T-helper 9 cell (primary cell): ENCODE results near the gene PSME3.

ENCODE experiments used
- DNase-seq: peaks from one replicate; pipeline ENCODE4 v3.0.0-alpha.2; 2020

PSME3 gene

DNA sequence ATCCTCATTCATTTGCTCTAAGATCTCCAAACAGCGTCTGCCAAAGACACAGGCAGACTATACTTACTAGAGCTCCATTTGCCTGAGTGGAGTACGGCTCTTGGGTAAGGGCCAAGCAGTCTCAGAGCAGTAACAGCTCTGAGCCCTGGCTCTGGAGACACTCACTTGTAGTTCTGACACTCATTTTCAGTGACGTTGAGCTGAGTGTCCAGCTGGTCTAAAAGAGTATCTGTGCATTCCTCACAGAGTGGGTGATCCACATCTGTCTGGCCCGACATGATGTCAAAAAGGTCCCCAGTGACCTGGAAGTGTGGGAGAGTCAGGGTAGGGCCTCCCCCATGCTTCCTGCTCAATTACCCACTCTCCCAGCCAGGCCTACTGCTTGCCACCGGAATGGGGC is 14.8 kb upstream of the PSME3 start:
- DNase-seq, result no peak

DNA sequence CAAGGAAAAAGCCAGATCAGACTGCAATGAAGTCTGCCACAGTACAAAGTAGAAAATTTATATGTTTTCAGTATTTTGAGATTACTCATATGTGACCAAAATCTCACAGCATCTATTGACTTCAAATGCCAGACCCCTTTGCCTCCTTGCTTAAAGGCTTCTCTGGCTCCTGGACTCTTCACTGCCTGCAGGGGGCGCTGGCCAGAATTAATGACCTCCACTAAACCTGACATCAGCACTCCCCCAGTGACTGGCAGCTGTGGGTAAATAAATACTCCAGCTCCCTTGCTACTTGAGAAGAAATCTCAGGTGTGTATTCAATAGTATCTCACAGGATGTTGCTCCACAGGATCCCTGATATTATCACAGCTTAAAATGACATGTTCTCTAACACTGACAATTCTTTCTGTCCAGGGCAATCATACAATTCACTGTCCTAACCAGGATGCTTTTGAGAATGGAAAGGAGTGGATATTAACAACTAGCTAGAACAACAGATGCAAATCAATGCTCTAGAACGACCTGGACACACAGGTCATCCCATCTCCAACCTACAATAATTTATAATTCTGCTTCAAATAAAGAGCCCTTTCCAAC is 13.2 kb upstream of the PSME3 start:
- peak; percentile 58 for DNase-seq

DNA sequence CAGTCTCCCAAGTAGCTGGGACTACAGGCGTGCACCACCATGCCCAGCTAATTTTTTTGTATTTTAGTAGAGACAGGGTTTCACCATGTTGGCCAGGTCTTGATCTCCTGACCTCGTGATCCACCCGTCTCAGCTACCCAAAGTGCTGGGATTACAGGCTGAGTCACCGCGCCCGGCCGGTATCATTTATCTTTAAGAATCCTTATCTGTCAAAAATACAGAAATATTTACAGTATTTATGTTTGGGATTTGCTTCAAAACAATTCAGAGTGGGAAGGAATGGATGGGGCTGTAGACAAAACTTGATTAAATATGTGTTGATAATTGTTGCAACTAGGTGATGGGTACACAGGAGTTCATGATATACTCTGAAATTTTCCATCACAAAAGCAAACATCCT is 12.0 kb upstream of the PSME3 start:
- DNase-seq, result no peak

DNA sequence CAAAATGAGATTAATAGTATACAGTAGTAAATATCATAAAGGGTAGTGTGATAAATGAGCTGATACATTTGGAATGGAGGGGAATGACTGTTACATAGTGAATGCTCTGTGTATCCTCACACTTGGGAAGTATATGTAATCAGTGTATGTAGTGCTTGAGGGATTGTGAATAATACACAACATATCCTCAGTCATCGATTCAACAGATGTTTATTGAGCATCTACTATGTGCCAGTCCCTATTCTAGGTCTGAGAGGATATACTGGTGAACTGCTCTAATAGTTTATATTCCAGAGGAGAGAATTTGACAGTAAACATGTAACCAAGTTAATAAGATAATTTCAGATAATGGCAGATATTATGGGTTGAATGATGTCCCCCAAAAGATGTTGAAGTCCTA is 5.7 kb upstream of the PSME3 start:
- no peak for DNase-seq

DNA sequence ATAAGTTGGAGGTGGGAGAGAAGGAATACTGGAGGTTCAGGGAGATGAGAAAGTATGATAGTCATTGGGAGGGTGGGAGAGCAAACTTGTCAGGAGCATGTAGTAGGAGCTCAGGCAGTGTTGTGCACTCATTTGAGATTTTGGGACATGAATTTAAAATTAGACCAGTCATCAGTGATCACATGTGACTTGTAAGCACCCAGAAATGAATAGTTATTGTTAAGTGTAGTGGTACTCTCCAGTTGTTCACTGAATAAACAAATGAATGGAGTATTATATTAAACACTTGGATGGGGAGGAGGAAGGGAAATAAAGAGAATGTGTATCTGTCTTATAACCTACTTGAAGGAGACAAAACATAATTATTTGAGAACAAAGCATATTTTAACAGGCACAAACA is 2.2 kb upstream of the PSME3 start:
- DNase-seq, result no peak

DNA sequence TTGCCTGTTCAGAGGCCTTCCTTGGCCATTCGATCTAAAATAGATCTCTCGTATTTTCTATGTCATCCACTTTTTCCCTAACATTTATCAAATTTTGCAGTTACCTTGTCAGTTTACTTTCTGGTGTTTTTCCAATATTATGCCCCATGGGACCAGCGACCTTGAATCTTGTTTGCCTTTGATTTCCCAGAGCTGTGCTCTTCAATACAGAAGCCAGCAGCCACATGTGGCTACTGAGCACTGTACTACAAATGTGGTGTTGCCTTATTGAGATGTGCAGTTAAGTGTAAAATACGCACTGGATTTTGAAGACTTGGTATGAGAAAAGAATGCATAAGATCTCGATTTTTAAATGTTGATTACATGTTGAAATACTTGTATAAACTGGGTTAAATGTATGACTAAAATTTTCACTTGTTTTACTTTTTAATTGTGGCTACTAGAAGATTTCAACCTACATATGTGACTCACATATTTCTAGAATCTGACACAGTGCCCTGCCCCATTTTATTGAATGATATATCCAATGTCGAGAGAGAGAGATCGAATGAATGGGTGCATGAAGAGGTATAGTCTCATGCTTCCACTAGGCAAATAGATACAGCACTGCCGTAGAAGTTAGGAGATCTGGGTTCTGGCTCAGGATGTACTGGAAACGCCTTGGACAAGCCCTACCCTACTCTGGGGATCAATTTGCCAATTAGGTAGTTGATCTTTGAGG is 824 bp upstream of the PSME3 start:
- no peak for DNase-seq

DNA sequence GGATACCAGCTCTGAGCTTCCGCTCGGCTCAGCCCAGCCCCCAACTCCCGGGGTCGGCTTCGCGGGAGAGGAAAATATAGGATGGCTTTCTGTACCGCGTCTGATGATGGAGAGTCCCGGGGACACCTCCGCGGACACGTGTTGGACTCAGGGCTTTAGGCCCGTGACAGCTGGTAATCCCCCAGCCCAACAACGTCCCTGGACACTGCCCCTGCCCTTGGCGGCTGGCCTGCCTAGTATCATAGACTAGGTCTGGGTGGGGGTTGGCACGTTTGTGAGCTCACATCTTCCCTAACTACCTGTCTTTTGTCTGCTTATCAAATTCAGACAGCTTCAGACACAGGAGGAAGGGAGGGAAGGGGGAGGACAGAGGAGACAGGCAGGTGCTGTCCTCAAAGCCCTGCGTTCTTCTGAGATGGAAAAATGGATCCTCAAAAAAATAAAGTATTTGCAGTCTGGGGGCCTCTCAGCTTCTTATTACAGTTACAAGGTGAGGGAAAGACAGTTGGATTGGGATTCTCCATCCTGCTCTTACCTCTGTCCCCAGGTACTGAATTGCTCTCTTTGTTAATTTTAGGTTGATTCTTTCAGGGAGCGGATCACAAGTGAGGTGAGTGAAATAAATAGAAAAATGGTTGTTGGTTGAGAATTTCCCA is 698 bp downstream of the PSME3 start:
- no peak for DNase-seq

DNA sequence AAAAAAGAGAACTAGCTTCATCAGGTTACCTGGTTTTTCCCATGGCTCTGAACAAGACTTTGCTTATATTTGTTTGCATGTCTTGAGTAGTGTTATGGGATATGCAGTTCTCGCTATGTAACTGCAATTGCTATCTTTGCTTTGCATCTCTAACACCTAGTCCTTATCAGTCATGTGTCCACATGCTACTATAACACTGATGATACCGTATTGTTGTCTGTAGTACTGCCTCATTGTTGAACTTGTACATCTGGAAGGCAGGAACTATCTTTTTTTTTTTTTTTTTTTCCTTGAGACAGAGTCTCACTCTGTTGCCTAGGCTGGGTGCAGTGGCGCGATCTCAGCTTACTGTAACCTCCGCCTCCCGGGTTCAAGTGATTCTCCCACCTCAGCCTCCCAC is 2.5 kb downstream of the PSME3 start:
- DNase-seq, result no peak

DNA sequence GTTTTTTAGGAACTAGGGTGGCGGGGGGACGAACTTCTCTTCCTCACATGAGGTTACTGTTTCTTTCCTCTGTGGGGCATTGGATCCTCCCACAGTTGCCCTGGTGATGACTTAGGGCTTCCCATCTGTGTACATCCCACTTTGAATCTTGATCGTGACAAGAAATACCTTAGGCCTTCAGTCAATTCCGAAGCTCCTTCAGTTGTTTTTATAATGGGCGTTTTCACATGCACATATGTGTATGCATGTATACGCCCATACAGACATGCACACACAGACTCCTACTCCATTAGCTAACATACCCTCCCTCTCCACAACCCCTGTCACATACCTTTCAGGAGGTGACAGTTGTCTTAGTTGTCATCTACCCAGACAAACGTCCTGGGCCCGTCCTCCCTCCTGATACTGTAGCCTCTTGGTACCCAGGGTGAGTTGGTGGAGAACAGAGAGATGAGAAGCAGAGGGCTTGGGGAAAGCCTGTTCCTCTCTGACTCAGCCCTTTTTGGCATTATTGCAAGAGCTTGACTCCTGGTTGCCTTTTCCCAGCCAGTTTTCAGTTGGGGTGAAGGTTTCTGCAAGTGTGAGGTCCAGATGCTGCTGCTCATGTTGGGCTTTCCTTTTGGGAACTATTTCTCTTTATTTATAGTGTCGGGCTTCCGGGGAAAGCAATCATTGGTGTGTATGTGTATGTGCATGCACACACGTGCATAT is 8.9 kb downstream of the PSME3 start:
- no peak for DNase-seq

DNA sequence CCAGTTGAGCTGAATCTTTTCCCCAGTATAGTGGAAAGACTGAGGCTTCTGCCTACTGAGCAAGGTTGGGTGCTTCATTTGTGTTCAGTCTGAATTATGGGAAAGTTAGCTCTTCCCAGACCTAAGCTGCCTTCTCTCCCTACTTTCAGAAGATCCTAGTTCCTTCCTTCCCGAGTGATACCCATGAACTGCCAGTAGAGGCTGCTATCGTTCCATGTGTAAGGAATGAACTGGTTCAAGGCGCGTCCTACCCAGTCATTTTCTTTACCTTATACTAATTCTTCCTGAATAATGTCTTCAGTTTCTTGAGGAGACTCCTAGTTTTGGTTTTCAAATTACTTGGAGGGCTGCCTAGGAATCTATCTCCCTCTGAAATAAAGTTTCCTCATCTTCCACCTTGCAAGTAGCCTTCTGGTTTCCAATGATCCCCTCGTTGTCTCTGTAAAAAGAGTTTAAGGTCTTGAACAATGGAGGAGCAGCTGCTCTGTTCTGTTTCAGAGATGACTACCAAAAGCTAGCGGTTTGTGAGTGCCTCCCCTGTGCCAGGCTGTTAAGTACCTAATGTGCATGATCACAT is 10.2 kb downstream of the PSME3 start:
- no peak for DNase-seq

DNA sequence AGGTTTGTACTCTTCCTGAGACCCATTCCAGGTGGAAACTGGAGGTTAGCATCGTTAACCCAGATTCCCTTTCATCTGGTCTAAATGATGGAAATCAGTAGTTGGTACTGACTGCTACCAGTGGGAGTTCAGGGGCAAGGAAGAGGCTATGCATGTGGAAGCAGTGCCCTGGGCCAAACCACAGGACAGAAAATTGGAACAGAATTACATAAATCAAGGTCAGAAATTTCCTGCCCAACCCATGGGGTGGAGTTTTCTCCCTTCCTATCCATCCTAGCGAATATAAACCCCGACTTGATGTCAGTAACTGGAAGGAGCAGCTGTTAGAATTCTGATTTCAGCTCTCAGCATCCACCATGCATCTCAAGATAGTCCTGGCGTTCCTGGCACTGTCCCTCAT is 11.1 kb downstream of the PSME3 start, which contains the start of gene AOC2:
TSS of gene AOC2 (plus strand) at position 310 of the 400 bp plus-strand sequence. CDS start at position 357, 47 bp downstream.
- no peak for DNase-seq

DNA sequence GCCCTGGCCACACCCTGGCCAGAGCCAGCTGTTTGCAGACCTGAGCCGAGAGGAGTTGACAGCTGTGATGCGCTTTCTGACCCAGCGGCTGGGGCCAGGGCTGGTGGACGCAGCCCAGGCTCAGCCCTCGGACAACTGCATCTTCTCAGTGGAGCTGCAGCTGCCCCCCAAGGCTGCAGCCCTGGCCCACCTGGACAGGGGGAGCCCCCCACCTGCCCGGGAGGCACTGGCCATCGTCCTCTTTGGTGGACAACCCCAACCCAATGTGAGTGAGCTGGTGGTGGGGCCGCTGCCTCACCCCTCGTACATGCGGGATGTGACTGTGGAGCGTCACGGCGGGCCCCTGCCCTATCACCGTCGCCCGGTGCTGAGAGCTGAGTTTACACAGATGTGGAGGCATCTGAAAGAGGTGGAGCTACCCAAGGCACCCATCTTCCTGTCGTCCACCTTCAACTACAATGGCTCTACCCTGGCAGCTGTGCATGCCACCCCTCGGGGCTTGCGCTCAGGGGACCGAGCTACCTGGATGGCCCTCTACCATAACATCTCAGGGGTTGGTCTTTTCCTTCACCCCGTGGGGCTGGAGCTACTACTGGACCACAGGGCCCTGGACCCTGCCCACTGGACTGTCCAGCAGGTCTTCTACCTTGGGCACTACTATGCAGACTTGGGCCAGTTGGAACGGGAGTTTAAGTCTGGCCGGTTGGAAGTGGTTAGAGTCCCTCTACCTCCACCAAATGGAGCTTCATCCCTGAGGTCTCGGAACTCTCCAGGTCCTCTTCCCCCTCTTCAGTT is 11.8 kb downstream of the PSME3 start:
- DNase-seq, result no peak

DNA sequence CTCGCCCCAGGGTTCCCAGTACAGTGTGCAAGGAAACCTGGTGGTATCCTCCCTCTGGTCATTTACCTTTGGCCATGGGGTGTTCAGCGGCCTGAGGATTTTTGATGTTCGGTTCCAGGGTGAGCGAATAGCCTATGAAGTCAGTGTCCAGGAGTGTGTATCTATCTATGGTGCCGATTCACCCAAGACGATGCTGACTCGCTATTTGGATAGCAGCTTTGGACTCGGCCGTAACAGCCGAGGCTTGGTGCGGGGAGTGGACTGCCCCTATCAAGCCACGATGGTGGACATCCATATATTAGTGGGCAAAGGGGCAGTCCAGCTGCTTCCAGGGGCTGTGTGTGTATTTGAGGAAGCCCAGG is 12.3 kb downstream of the PSME3 start:
- DNase-seq, result no peak

DNA sequence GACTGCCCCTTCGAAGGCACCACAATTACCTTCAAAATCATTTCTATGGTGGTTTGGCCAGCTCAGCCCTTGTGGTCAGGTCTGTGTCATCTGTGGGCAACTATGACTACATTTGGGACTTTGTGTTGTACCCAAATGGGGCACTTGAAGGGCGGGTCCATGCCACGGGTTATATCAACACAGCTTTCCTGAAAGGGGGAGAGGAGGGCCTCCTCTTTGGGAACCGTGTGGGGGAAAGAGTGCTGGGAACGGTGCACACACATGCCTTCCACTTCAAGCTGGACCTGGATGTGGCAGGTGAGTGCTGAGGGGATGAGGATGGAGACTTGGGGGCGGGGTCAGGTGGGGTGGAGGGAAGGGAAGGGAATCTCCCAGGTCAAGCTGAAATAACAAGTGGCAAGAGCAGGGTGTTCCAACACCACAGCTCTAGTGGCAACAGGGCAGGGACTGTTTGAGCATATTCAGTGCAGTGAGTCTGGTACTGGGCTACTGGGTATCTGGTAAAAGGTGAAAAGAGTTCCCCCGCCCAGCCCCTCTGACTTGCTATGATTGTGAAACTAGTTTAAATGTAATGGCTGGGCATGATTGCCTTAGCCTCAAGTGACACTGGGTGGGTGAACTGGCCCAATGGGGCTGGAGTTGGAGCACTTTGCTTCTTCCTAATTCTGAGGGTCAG is 12.9 kb downstream of the PSME3 start:
- no peak for DNase-seq

DNA sequence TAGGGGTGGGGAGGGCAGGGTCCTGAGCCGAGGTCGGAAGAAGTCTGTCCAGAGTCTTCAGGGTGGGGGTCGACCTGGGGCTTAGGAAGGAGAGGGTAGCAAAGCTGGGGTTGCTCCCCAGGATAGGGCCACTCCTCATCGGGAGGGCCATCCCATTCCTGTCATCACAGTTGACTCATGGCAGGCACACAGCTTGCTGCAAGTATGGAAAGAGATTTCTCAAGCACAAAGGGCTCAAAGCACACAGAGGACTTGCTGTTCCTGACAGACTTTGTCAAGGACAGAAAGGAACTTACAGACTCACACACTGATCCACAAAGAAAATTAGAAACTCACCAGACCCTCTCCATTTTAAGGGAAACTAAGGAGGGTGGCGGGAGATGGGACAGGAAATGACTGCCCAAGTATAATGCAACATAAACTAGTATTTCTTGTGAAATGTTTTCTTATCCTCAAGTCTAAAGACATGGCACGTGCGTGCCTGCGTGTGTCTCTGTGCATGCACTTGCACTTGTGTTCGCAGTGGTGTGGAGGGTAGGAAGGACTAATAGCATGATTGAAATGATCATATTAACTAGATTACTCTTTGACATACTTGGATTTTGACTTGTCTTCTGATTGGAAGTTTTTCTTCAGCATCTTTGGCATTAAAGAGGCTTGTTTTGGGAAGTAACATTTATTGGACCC is 13.5 kb downstream of the PSME3 start:
- DNase-seq, result no peak

DNA sequence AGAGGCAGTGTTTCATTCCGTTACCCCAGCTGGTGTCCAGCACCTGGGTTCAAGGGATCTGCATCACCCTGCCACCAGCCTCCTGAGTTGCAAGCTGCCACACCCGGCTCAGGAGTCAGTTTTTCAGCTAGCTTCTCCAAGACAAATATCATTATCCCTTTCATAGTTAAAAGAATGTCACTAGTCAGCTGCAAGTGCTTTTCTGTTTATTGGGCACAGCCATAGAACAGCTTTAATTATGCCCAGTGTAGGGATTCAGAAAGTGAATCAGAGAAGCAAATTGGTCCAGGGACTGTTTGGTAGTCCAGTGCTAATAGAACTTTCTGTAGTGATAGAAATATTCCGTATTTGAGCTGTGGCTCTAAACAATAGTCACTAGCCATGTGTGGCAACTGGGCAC is 14.9 kb downstream of the PSME3 start:
- no peak for DNase-seq

DNA sequence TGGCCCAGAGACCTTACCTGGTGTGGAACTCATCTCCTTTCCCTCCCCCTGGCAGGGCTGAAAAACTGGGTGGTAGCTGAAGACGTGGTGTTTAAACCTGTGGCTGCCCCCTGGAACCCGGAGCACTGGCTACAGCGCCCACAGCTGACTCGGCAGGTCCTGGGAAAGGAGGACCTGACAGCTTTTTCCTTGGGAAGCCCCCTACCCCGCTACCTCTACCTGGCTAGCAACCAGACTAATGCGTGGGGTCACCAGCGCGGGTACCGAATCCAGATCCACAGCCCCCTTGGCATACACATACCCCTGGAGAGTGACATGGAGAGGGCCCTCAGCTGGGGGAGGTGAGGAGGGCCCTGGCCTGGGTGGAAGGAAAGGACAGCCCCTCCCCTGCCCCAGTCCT is 15.8 kb downstream of the PSME3 start:
- no peak for DNase-seq

DNA sequence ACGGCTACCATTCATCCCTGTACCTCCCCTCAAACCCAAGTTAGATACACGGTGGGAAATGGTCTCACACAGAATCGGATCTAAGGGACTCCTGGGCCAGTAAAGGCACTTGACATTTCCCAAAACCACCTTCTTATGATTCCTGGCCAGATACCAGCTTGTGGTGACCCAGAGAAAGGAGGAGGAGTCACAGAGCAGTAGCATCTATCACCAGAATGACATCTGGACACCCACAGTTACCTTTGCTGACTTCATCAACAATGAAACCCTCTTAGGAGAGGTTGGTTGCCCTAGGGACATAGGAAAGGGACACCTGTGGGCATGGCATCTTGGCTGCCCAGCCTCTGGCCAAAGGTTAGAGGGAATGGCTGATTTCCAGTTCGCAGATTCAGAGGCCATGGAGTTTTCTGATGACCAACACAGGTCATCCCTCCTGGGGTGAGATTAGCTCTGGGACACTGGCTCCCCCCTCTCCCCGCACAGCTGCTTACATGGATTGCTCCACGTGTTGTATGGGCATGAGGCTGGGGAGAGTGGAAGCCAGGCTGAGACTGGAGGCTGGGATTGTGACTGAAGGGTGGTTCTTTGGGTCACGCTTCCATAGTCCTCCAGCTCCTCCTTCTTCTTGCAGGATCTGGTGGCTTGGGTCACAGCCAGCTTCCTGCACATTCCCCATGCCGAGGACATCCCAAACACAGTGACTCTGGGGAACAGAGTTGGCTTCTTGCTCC is 16.4 kb downstream of the PSME3 start:
- no peak for DNase-seq

DNA sequence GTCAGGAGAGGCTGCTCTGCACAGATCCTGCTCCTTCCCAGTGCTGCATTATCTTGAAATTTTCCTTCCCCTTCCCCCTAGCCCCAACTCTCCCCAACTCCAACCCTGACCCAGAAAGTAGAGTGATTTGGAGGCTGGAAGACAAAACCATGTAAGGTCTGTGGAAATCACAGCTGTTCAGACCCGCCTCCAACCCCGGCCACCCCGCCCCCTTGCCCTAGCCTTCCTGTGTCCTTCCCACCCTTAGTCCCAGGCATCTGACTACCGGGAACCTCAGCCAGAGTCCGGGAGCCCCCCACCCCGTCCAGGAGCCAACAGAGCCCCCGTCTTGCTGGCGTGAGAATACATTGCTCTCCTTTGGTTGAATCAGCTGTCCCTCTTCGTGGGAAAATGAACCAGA is 17.8 kb downstream of the PSME3 start, which contains the start of gene AOC3:
TSS of gene AOC3 (plus strand) at position 246 of the 400 bp plus-strand sequence. CDS start at position 391, 145 bp downstream.
- no peak for DNase-seq
